Panc1 (cell line): ENCODE data around the gene PTEN.

Experiments used
- CTCF ChIP-seq: fragments of 450-650 bp; IDR thresholded peaks from 2 replicates; pipeline ENCODE4 v1.5.1; 2017; ENCODE audit warnings: mild to moderate bottlenecking
- REST ChIP-seq, 2 experiments: IDR thresholded peaks; 2 replicates each; pipeline ENCODE4 v1.6.1; 2011 to 2012; ENCODE audit warnings: low read depth in 2 of 2, control low read depth in 1 of 2, low read length in 1 of 2, mild to moderate bottlenecking in 1 of 2, moderate library complexity in 1 of 2; ENCODE audit not compliant: insufficient read depth in 1 of 2

- TF ChIP-seq REST (IDR thresholded peaks at IDR 0.05; ENCODE audit: insufficient read depth in 1 of 2, low read depth in 2 of 2, low read length in 1 of 2) (no peak), CTCF (no peak)
These were observed 57.1 kb downstream of the PTEN start for GRCh38 chr10:87920538-87920937.
